Naive thymus-derived CD4-positive, alpha-beta T cell (primary cell): ENCODE data around the gene HEPHL1. TPM values are rescaled to one million over a fixed set of nuclear protein-coding genes. Genes with fewer than 3 reads are reported as not detected.
A peak's percentile ranks its signal among the peaks of the same experiment; 100 is the strongest.

Experiments used
- ATAC-seq: fragments of 150-1000 bp; cut with Tn5 transposase; 2 replicates; pipeline ENCODE4 v1.10.0; 2021; ENCODE audit warnings: mild to moderate bottlenecking, moderate library complexity
- CTCF ChIA-PET: fragments of 350-600 bp; sonication (Branson Sonifier 250); formaldehyde crosslinking; loops from one replicate; lab custom pipeline; 2021; ENCODE audit warnings: antibody characterized with exemption; lab: Charles Lee
- POLR2A ChIA-PET: fragments of 350-600 bp; sonication (Branson Sonifier 250); formaldehyde crosslinking; loops from one replicate; lab custom pipeline; 2021; ENCODE audit warnings: antibody characterized with exemption, inconsistent platforms; lab: Charles Lee
- DNase-seq, 9 donors: peaks; one replicate each; pipeline versions ENCODE4 v3.0.0 to v3.0.0-alpha.2; 2020 to 2022; ENCODE audit warnings: mixed read lengths in 1 of 9
- H3K27ac ChIP-seq: one replicate; pipeline ENCODE4 v1.7.0; 2013; ENCODE audit warnings: mild to moderate bottlenecking, low read depth, low read length, moderate library complexity
- H3K27me3 ChIP-seq, 2 donors: one replicate each; pipeline ENCODE4 v1.7.0; 2013; ENCODE audit warnings: low read length in 2 of 2, mild to moderate bottlenecking in 2 of 2, moderate library complexity in 2 of 2; ENCODE audit not compliant: control insufficient read depth in 2 of 2, insufficient read depth in 2 of 2
- H3K36me3 ChIP-seq, 3 experiments: 1 replicate in 2 of 3; 2 replicates in 1 of 3; pipeline ENCODE4 v1.7.0; 2013; ENCODE audit warnings: low read length in 3 of 3, mild to moderate bottlenecking in 3 of 3, moderate library complexity in 1 of 3; ENCODE audit not compliant: insufficient read depth in 3 of 3, control insufficient read depth in 2 of 3
- H3K4me1 ChIP-seq, 2 donors: one replicate each; pipeline ENCODE4 v1.7.0; 2013; ENCODE audit warnings: low read length in 2 of 2, mild to moderate bottlenecking in 2 of 2, moderate library complexity in 1 of 2; ENCODE audit not compliant: control insufficient read depth in 2 of 2, insufficient read depth in 2 of 2
- H3K4me3 ChIP-seq: 2 replicates; pipeline ENCODE4 v1.7.0; 2013; ENCODE audit warnings: mild to moderate bottlenecking, low read length
- H3K9me3 ChIP-seq, 3 experiments: 1 replicate in 2 of 3; 2 replicates in 1 of 3; pipeline ENCODE4 v1.7.0; 2013; ENCODE audit warnings: low read length in 3 of 3; ENCODE audit not compliant: control insufficient read depth in 2 of 3
- H3K27ac Mint-ChIP-seq, 9 donors: one replicate each; pipeline ENCODE4 v1.8.0; 2020 to 2022; ENCODE audit warnings: mixed read lengths in 9 of 9, mild to moderate bottlenecking in 8 of 9, moderate library complexity in 5 of 9, inconsistent platforms in 2 of 9
- H3K27me3 Mint-ChIP-seq, 5 donors: one replicate each; pipeline ENCODE4 v1.8.0; 2021 to 2022; ENCODE audit warnings: mixed read lengths in 5 of 5, mild to moderate bottlenecking in 1 of 5
- H3K36me3 Mint-ChIP-seq, 5 donors: one replicate each; pipeline ENCODE4 v1.8.0; 2020 to 2022; ENCODE audit warnings: mixed read lengths in 5 of 5, mild to moderate bottlenecking in 3 of 5, inconsistent platforms in 1 of 5
- H3K4me1 Mint-ChIP-seq, 7 donors: one replicate each; pipeline ENCODE4 v1.8.0; 2020 to 2022; ENCODE audit warnings: mixed read lengths in 7 of 7, mild to moderate bottlenecking in 3 of 7, inconsistent platforms in 1 of 7
- H3K4me3 Mint-ChIP-seq, 10 donors: one replicate each; pipeline ENCODE4 v1.8.0; 2020 to 2022; ENCODE audit warnings: mild to moderate bottlenecking in 10 of 10, mixed read lengths in 10 of 10, moderate library complexity in 6 of 10, inconsistent platforms in 2 of 10
- H3K9me3 Mint-ChIP-seq, 11 donors: one replicate each; pipeline ENCODE4 v1.8.0; 2020 to 2022; ENCODE audit warnings: mixed read lengths in 11 of 11, mild to moderate bottlenecking in 4 of 11, inconsistent platforms in 1 of 11, moderate library complexity in 1 of 11
- intact Hi-C, 2 donors: fragments of 100-400 bp; cut with micrococcal nuclease; formaldehyde crosslinking; loops; one replicate each; pipeline ENCODE4 v1.15.1; 2023
- polyA plus RNA-seq, 2 donors: library from polyadenylated mRNA; unstranded; fragments of 300-500 nt; fragmentation: Illumina TruSeq; gene quantifications; one replicate each; pipeline ENCODE4 v1.2.3, GENCODE V29; 2021
- total RNA-seq, 6 experiments: library from RNA in 5 of 6; stranded (reverse) in 5 of 6; gene quantifications; 1 replicate in 5 of 6; 2 replicates in 1 of 6; pipeline ENCODE4 v1.2.3 and lab custom pipeline; 2021 to 2026

Gene HEPHL1
- total and polyA plus RNA-seq, 7 experiments from 2014 or later = not detected

GRCh38 chr11:94132823-94133408 is 111.8 kb downstream of the HEPHL1 start:
- H3K27ac Mint-ChIP-seq = peak overlapping the region in 3 of 9 donors; percentile 14 to 70 (median 62)
- Histone ChIP-seq H3K4me1 (peaks cover 15 to 21% of the 10 kb centered on the region in 2 donors), H3K27ac (no peak overlapping the region), H3K36me3 (peaks cover 0 to 12% (median 0%) of the 10 kb centered on the region in 3 experiments), H3K9me3 (no peaks in the 10 kb centered on the region), H3K4me3 (no peak overlapping the region), H3K27me3 (no peaks in the 10 kb centered on the region)
- ATAC-seq (no peak), DNase-seq (no peak)
- CTCF ChIA-PET = no interaction called here
- POLR2A ChIA-PET = no interaction called here
- peaks cover 33 to 46% (median 36%) of the 10 kb centered on the region in 7 donors for H3K4me1 Mint-ChIP-seq
- no peaks in the 10 kb centered on the region for H3K27me3 Mint-ChIP-seq
- intact Hi-C loops = no loop called here
- H3K36me3 Mint-ChIP-seq = peaks cover 0 to 11% (median 8%) of the 10 kb centered on the region in 5 donors
- H3K9me3 Mint-ChIP-seq = peaks cover 0 to 2% (median 0%) of the 10 kb centered on the region in 11 donors
- no peak overlapping the region for H3K4me3 Mint-ChIP-seq

- intact Hi-C loops = no loop called here
- no peaks in the 10 kb centered on the region for H3K27me3 ChIP-seq
- no peak overlapping the region for H3K4me3 Mint-ChIP-seq
- H3K4me1 ChIP-seq = peaks cover 12 to 18% of the 10 kb centered on the region in 2 donors
- ChIA-PET CTCF (no interaction called here), POLR2A (no interaction called here)
- peaks cover 0 to 13% (median 8%) of the 10 kb centered on the region in 5 donors for H3K36me3 Mint-ChIP-seq
- H3K4me1 Mint-ChIP-seq = peaks cover 27 to 39% (median 37%) of the 10 kb centered on the region in 7 donors
- no peak overlapping the region for H3K27ac ChIP-seq
- no peak overlapping the region for H3K4me3 ChIP-seq
- peaks cover 0 to 6% (median 0%) of the 10 kb centered on the region in 3 experiments for H3K36me3 ChIP-seq
- peak overlapping the region in 2 of 9 donors; percentile 14 to 58 for H3K27ac Mint-ChIP-seq
- no peaks in the 10 kb centered on the region for H3K9me3 ChIP-seq
- DNase-seq (no peak), ATAC-seq (no peak)
- H3K9me3 Mint-ChIP-seq = peaks cover 0 to 2% (median 0%) of the 10 kb centered on the region in 11 donors
- no peaks in the 10 kb centered on the region for H3K27me3 Mint-ChIP-seq
Observed at GRCh38 chr11:94133752-94134151, 112.6 kb downstream of the HEPHL1 start.

- H3K9me3 Mint-ChIP-seq = peaks cover 0 to 2% (median 0%) of the 10 kb centered on the region in 11 donors
- H3K27me3 ChIP-seq = no peaks in the 10 kb centered on the region
- peaks cover 31 to 45% (median 41%) of the 10 kb centered on the region in 7 donors for H3K4me1 Mint-ChIP-seq
- H3K36me3 Mint-ChIP-seq = peaks cover 0 to 15% (median 8%) of the 10 kb centered on the region in 5 donors
- H3K27ac ChIP-seq = no peak overlapping the region
- ATAC-seq (peak; percentile 65), DNase-seq (peak in 1 of 9 donors; percentile 37)
- peak overlapping the region in 1 of 10 donors; percentile 55 for H3K4me3 Mint-ChIP-seq
- no peaks in the 10 kb centered on the region for H3K9me3 ChIP-seq
- CTCF ChIA-PET = no interaction called here
- H3K36me3 ChIP-seq = no peaks in the 10 kb centered on the region
- H3K4me1 ChIP-seq = peaks cover 7 to 12% of the 10 kb centered on the region in 2 donors
- no peak overlapping the region for H3K4me3 ChIP-seq
- intact Hi-C loops = no loop called here
- H3K27me3 Mint-ChIP-seq = no peaks in the 10 kb centered on the region
- POLR2A ChIA-PET = no interaction called here
- H3K27ac Mint-ChIP-seq = peak overlapping the region in 3 of 9 donors; percentile 14 to 47 (median 35)
Observed at GRCh38 chr11:94134651-94135512, 113.7 kb downstream of the HEPHL1 start.

GRCh38 chr11:94139416-94139815 is 118.3 kb downstream of the HEPHL1 start:
- Histone ChIP-seq H3K27me3 (no peaks in the 10 kb centered on the region), H3K27ac (no peak overlapping the region), H3K9me3 (no peaks in the 10 kb centered on the region), H3K36me3 (no peaks in the 10 kb centered on the region), H3K4me1 (no peaks in the 10 kb centered on the region), H3K4me3 (no peak overlapping the region)
- H3K27me3 Mint-ChIP-seq = no peaks in the 10 kb centered on the region
- no peak overlapping the region for H3K4me3 Mint-ChIP-seq
- DNase-seq (no peak), ATAC-seq (no peak)
- H3K9me3 Mint-ChIP-seq = peaks cover 0 to 2% (median 0%) of the 10 kb centered on the region in 11 donors
- CTCF ChIA-PET = no interaction called here
- peaks cover 0 to 15% (median 8%) of the 10 kb centered on the region in 5 donors for H3K36me3 Mint-ChIP-seq
- H3K27ac Mint-ChIP-seq = peak overlapping the region in 1 of 9 donors; percentile 60
- peaks cover 21 to 59% (median 48%) of the 10 kb centered on the region in 7 donors for H3K4me1 Mint-ChIP-seq
- POLR2A ChIA-PET = no interaction called here
- intact Hi-C loops = no loop called here

- Mint-ChIP-seq H3K4me3 (no peak overlapping the region), H3K9me3 (peaks cover 0 to 2% (median 0%) of the 10 kb centered on the region in 11 donors), H3K4me1 (peaks cover 27 to 65% (median 54%) of the 10 kb centered on the region in 7 donors), H3K36me3 (peaks cover 0 to 15% (median 8%) of the 10 kb centered on the region in 5 donors), H3K27me3 (no peaks in the 10 kb centered on the region), H3K27ac (peak overlapping the region in 1 of 9 donors; percentile 60)
- DNase-seq (no peak), ATAC-seq (no peak)
- no peaks in the 10 kb centered on the region for H3K27me3 ChIP-seq
- no peaks in the 10 kb centered on the region for H3K4me1 ChIP-seq
- no peaks in the 10 kb centered on the region for H3K36me3 ChIP-seq
- ChIA-PET CTCF (no interaction called here), POLR2A (no interaction called here)
- H3K4me3 ChIP-seq = no peak overlapping the region
- no peak overlapping the region for H3K27ac ChIP-seq
- no peaks in the 10 kb centered on the region for H3K9me3 ChIP-seq
- intact Hi-C loops = no loop called here
Observed at GRCh38 chr11:94140154-94140655, 119.1 kb downstream of the HEPHL1 start.

GRCh38 chr11:94141511-94142307 is 120.6 kb downstream of the HEPHL1 start:
- Histone ChIP-seq H3K9me3 (no peaks in the 10 kb centered on the region), H3K27ac (no peak overlapping the region), H3K27me3 (no peaks in the 10 kb centered on the region), H3K4me1 (no peaks in the 10 kb centered on the region), H3K36me3 (no peaks in the 10 kb centered on the region), H3K4me3 (no peak overlapping the region)
- no peak overlapping the region for H3K27ac Mint-ChIP-seq
- DNase-seq (no peak), ATAC-seq (no peak)
- peaks cover 0 to 11% (median 5%) of the 10 kb centered on the region in 5 donors for H3K36me3 Mint-ChIP-seq
- CTCF ChIA-PET = no interaction called here
- POLR2A ChIA-PET = no interaction called here
- peaks cover 0 to 1% (median 0%) of the 10 kb centered on the region in 11 donors for H3K9me3 Mint-ChIP-seq
- intact Hi-C loops = no loop called here
- H3K4me3 Mint-ChIP-seq = no peak overlapping the region
- peaks cover 33 to 66% (median 54%) of the 10 kb centered on the region in 7 donors for H3K4me1 Mint-ChIP-seq
- no peaks in the 10 kb centered on the region for H3K27me3 Mint-ChIP-seq
